WTC11 (cell line): Measurements from ENCODE around the gene CTNNA1.

Source experiments
- ESRRA ChIP-seq: sonication (generic); formaldehyde crosslinking; IDR thresholded peaks from 2 replicates; pipeline ENCODE4 v1.8.1; 2022; ENCODE audit warnings: mild to moderate bottlenecking, missing genetic modification reagents, borderline replicate concordance
- JUN ChIP-seq: sonication (generic); formaldehyde crosslinking; IDR thresholded peaks from 2 replicates; pipeline ENCODE4 v1.8.0; 2023; ENCODE audit warnings: mild to moderate bottlenecking, missing genetic modification reagents
- MYBL2 ChIP-seq: sonication (generic); formaldehyde crosslinking; IDR thresholded peaks from 2 replicates; pipeline ENCODE4 v1.8.1; 2023; ENCODE audit warnings: mild to moderate bottlenecking, moderate library complexity, missing genetic modification reagents
- ZBTB21 ChIP-seq: sonication (generic); formaldehyde crosslinking; IDR thresholded peaks from 2 replicates; pipeline ENCODE4 v1.8.1; 2023; ENCODE audit warnings: mild to moderate bottlenecking, missing genetic modification reagents, borderline replicate concordance
- TF ChIP-seq, protein P1 (sequence below): fragments of 200-600 bp; IDR thresholded peaks from 2 replicates; pipeline ENCODE4 v1.8.0; 2022; ENCODE audit warnings: antibody characterized with exemption

DNA sequence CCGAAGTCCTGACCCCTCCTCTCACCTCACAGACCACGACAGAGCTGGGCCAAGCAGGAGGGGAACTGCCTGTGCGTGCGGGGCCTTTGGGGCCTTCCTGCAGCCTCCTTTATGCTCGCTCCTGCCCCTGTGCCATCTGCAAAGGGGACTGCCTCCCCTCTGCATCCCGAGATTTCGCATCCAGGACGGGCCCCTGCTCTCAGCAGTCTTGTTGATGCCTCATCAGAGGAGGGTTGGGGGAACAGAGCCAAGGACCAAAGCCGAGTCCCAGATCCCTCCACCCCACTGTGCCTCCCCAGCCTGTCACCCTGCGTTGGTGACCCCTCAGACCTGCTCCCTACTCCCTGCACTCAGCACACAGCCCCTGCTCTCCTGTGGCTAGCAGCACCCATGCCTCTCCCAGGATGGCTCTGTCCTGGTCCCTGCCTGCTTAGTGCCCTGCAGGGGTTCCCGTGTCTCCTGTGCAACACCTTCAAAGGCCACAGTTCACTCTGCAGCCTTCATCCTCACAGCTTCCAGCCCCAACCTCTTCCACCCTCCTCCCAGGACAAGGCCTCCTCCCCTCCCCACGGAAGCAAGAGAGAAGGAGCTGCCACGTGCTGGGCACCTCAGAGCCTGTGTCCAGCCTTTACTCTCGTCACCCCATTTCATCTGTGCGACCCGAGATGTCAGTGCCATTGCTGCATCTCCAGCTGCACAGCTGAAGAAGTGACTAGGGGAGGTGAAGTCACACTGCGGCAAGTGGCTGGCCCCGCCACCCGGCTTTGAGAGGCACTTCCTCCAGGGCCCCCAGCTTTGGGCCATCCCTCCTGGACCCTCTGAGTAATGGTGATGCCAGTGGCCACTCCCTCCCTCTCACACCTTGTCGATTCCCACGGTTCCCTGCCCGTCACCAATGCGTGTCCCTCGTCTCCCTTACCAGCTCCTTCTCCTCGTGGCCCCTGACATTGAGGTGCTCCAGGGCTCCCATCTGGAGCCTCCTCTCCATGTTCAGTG, 184.5 kb downstream of the CTNNA1 start:
- TF ChIP-seq, protein P1, sequence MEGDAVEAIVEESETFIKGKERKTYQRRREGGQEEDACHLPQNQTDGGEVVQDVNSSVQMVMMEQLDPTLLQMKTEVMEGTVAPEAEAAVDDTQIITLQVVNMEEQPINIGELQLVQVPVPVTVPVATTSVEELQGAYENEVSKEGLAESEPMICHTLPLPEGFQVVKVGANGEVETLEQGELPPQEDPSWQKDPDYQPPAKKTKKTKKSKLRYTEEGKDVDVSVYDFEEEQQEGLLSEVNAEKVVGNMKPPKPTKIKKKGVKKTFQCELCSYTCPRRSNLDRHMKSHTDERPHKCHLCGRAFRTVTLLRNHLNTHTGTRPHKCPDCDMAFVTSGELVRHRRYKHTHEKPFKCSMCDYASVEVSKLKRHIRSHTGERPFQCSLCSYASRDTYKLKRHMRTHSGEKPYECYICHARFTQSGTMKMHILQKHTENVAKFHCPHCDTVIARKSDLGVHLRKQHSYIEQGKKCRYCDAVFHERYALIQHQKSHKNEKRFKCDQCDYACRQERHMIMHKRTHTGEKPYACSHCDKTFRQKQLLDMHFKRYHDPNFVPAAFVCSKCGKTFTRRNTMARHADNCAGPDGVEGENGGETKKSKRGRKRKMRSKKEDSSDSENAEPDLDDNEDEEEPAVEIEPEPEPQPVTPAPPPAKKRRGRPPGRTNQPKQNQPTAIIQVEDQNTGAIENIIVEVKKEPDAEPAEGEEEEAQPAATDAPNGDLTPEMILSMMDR = no peak
- no peak for TF ChIP-seq MYBL2 (CRISPR knock-in tag)
- TF ChIP-seq ESRRA = no peak
- TF ChIP-seq JUN = no peak
- TF ChIP-seq ZBTB21 (CRISPR knock-in tag) = no peak
